HepG2 (cell line): ENCODE data around the gene SLC36A3. TPM values are rescaled to one million over a fixed set of nuclear protein-coding genes. Genes with fewer than 3 reads are reported as not detected.

ENCODE experiments used
- ATAC-seq: fragments of 200-7000 bp; cut with Tn5 transposase; 3 replicates; pipeline ENCODE4 v1.9.1; 2020; ENCODE audit warnings: mild to moderate bottlenecking, moderate library complexity
- BruUV-seq: library from RNA; stranded (reverse); fragments of 400-500 nt; replicated peaks from 2 replicates; lab custom pipeline; 2021; lab: Mats Ljungman, UMichigan
- CTCF ChIA-PET: fragments of 300-600 bp; formaldehyde crosslinking; extraction: SDS; loops from one replicate; lab custom pipeline; 2021; ENCODE audit warnings: low total read pairs, inconsistent platforms, low intra/inter-chr PET ratio; lab: Yijun Ruan, JAX
- POLR2A ChIA-PET: fragments of 350-600 bp; sonication (Branson Sonifier 250); formaldehyde crosslinking; loops from one replicate; lab custom pipeline; 2020; ENCODE audit warnings: antibody characterized with exemption, inconsistent platforms; lab: Yijun Ruan, JAX
- DNase-seq: peaks from one replicate; pipeline ENCODE4 v3.0.0-alpha.2; 2015; ENCODE audit warnings: low spot score
- FAIRE-seq: peaks from 3 replicates; lab custom pipeline; 2011; peaks lifted over from hg19 to GRCh38; lab: Jason Lieb, UNC
- H2AFZ ChIP-seq: one replicate; pipeline ENCODE4 v1.6.1; 2011; ENCODE audit warnings: low read length, inconsistent platforms
- H3K27ac ChIP-seq: fragments of 300-600 bp; 3 replicates; pipeline ENCODE4 v1.8.0; 2011; ENCODE audit warnings: mixed run types, mild to moderate bottlenecking, mixed read lengths, low read length, inconsistent platforms; ENCODE audit not compliant: insufficient read depth; ENCODE audit errors: extremely low read length
- H3K27me3 ChIP-seq, 2 experiments: fragments of 200-600 bp in 1 of 2; 2 replicates in 1 of 2; 3 replicates in 1 of 2; pipeline versions ENCODE4 v1.6.0 to v1.8.0; 2011; ENCODE audit warnings: low read length in 2 of 2, mild to moderate bottlenecking in 2 of 2, moderate library complexity in 2 of 2, inconsistent platforms in 1 of 2; ENCODE audit not compliant: insufficient read depth in 2 of 2, control insufficient read depth in 1 of 2
- H3K36me3 ChIP-seq, 2 experiments: fragments of 200-600 bp in 1 of 2; replicated peaks in 1 of 2; 2 replicates in 1 of 2; 3 replicates in 1 of 2; pipeline versions ENCODE4 v1.5.1 to v1.8.0; 2011; ENCODE audit warnings: low read length in 2 of 2, inconsistent platforms in 1 of 2; ENCODE audit not compliant: insufficient read depth in 2 of 2, control insufficient read depth in 1 of 2
- H3K4me1 ChIP-seq: 2 replicates; pipeline ENCODE4 v1.5.1; 2012; ENCODE audit warnings: low read length, inconsistent platforms; ENCODE audit not compliant: insufficient read depth
- H3K4me2 ChIP-seq: 2 replicates; pipeline ENCODE4 v1.6.0; 2011; ENCODE audit warnings: low read depth, low read length, inconsistent platforms
- H3K4me3 ChIP-seq, 3 experiments: fragments of 200-600 bp in 1 of 3; sonication (generic), shearing (Covaris generic) in 1 of 3; replicated peaks in 1 of 3; 2 replicates each; pipeline ENCODE4 v1.5.1; 2011 to 2016; ENCODE audit warnings: low read length in 3 of 3, inconsistent platforms in 2 of 3, low read depth in 2 of 3, mild to moderate bottlenecking in 2 of 3, control low read depth in 1 of 3, mixed read lengths in 1 of 3; ENCODE audit not compliant: insufficient read depth in 1 of 3
- H3K79me2 ChIP-seq: one replicate; pipeline ENCODE4 v1.6.1; 2011; ENCODE audit warnings: low read length, inconsistent platforms; ENCODE audit not compliant: insufficient read depth
- H3K9ac ChIP-seq: 2 replicates; pipeline ENCODE4 v1.6.0; 2011; ENCODE audit warnings: mild to moderate bottlenecking, low read depth, low read length, inconsistent platforms; ENCODE audit not compliant: insufficient read depth
- H3K9me3 ChIP-seq: 2 replicates; pipeline ENCODE4 v1.5.1; 2012; ENCODE audit warnings: mild to moderate bottlenecking, low read length
- H4K20me1 ChIP-seq: 2 replicates; pipeline ENCODE4 v1.6.0; 2011; ENCODE audit warnings: inconsistent platforms, mild to moderate bottlenecking, low read length, moderate library complexity; ENCODE audit not compliant: insufficient read depth
- AGO1 ChIP-seq: fragments of 200-400 bp; formaldehyde crosslinking; IDR thresholded peaks from 2 replicates; pipeline ENCODE4 v1.6.1; 2017; ENCODE audit warnings: mild to moderate bottlenecking, low read depth, low read length, moderate library complexity; ENCODE audit not compliant: poor library complexity, severe bottlenecking
- FIP1L1 ChIP-seq: fragments of 200-400 bp; formaldehyde crosslinking; IDR thresholded peaks from 2 replicates; pipeline ENCODE4 v1.6.1; 2018; ENCODE audit warnings: low read depth, mild to moderate bottlenecking, low read length, moderate library complexity, borderline replicate concordance; ENCODE audit not compliant: insufficient read depth
- FOXJ3 ChIP-seq: sonication (generic); formaldehyde crosslinking; IDR thresholded peaks from 2 replicates; pipeline ENCODE4 v1.4.0; 2020; ENCODE audit warnings: missing genetic modification reagents, mild to moderate bottlenecking, borderline replicate concordance
- GLMP ChIP-seq: sonication (generic); formaldehyde crosslinking; IDR thresholded peaks from 2 replicates; pipeline ENCODE4 v1.9.0; 2021; ENCODE audit warnings: missing genetic modification reagents, mild to moderate bottlenecking, borderline replicate concordance
- GTF2F1 ChIP-seq: fragments of 150-350 bp; IDR thresholded peaks from 2 replicates; pipeline ENCODE4 v1.6.1; 2014; ENCODE audit warnings: low read length
- HOXA9 ChIP-seq: sonication (generic); formaldehyde crosslinking; IDR thresholded peaks from 2 replicates; pipeline ENCODE4 v1.8.1; 2022; ENCODE audit warnings: missing genetic modification reagents, mild to moderate bottlenecking, moderate library complexity, borderline replicate concordance
- IKZF1 ChIP-seq: fragments of 450-650 bp; IDR thresholded peaks from 2 replicates; pipeline ENCODE4 v1.7.1; 2016
- PCBP2 ChIP-seq: fragments of 200-400 bp; formaldehyde crosslinking; optimal IDR thresholded peaks from 2 replicates; pipeline ENCODE3; 2018; ENCODE audit warnings: low read length, low read depth; ENCODE audit not compliant: poor library complexity, severe bottlenecking
- PTBP1 ChIP-seq: fragments of 200-400 bp; formaldehyde crosslinking; IDR thresholded peaks from 2 replicates; pipeline ENCODE4 v1.6.1; 2018; ENCODE audit warnings: low read length, low read depth; ENCODE audit not compliant: poor library complexity, severe bottlenecking
- RELA ChIP-seq: sonication (generic); formaldehyde crosslinking; IDR thresholded peaks from 2 replicates; pipeline ENCODE4 v1.4.0; 2020; ENCODE audit warnings: missing genetic modification reagents
- RXRB ChIP-seq: IDR thresholded peaks from 2 replicates; pipeline ENCODE4 v1.6.1; 2016; ENCODE audit warnings: borderline replicate concordance, missing genetic modification reagents, missing compliant biosample characterization
- ZFAT ChIP-seq: sonication (generic); formaldehyde crosslinking; conservative IDR thresholded peaks from 2 replicates; pipeline ENCODE4 v1.8.1; 2023; ENCODE audit warnings: missing genetic modification reagents, inconsistent platforms
- ZFP36 ChIP-seq: fragments of 150-350 bp; IDR thresholded peaks from 2 replicates; pipeline ENCODE4 v1.6.1; 2018; ENCODE audit warnings: borderline replicate concordance, low read length, low read depth; ENCODE audit not compliant: partially characterized antibody
- ZNF609 ChIP-seq: sonication (generic); formaldehyde crosslinking; IDR thresholded peaks from 2 replicates; pipeline ENCODE4 v1.4.0; 2020; ENCODE audit warnings: mild to moderate bottlenecking, missing genetic modification reagents, borderline replicate concordance
- ZNF839 ChIP-seq: sonication (generic); formaldehyde crosslinking; IDR thresholded peaks from 2 replicates; pipeline ENCODE4 v1.4.0; 2020; ENCODE audit warnings: missing genetic modification reagents, mild to moderate bottlenecking, borderline replicate concordance
- ZNF841 ChIP-seq: sonication (generic); formaldehyde crosslinking; IDR thresholded peaks from 2 replicates; pipeline ENCODE4 v1.8.1; 2023; ENCODE audit warnings: missing genetic modification reagents, borderline replicate concordance
- WGBS: methylation state at CpG from one replicate; pipeline ENCODE4 v1.1.6; 2017; ENCODE audit warnings: low lambda C conversion rate; 5-methylcytosine and 5-hydroxymethylcytosine counted together
- in situ Hi-C: cut with HindIII; loops from 2 replicates; pipeline ENCODE4 v1.10.0; 2017; ENCODE audit warnings: low pct_unique_long_range_greater_than_20kb; ENCODE audit not compliant: extremely low pct_ligation_motif_present
- intact Hi-C: fragments of 100-400 bp; cut with micrococcal nuclease; formaldehyde crosslinking; loops from one replicate; pipeline ENCODE4 v1.10.0; 2022; ENCODE audit not compliant: unreplicated experiment
- polyA plus RNA-seq, 8 experiments: library from polyadenylated mRNA; depleted of rRNA in 3 of 8; stranded (reverse) in 7 of 8; unstranded in 1 of 8; fragments of >200 nt; fragmentation: Illumina TruSeq in 4 of 8; extraction: Trizol in 4 of 8; gene quantifications; 2 replicates each; pipeline versions ENCODE4 v1.2.1 to v1.2.3, GENCODE V29; 2011 to 2016; ENCODE audit warnings: low read depth in 4 of 8, missing spikeins in 1 of 8, mixed read lengths in 1 of 8; ENCODE audit not compliant: insufficient read depth in 1 of 8
- total RNA-seq, 5 experiments: library from RNA; depleted of rRNA; stranded (reverse); fragments of >200 nt; fragmentation: Illumina TruSeq; extraction: Trizol; gene quantifications; 2 replicates each; pipeline ENCODE4 v1.2.3, GENCODE V29; 2016; ENCODE audit warnings: low read depth in 1 of 5

Gene SLC36A3
- total and polyA plus RNA-seq, 2 of the 13 experiments (the other 11 are each of a cell fraction or from before 2014, with no cell fraction given): not detected

GRCh38 chr5:151283120-151283825 is 20.3 kb downstream of the SLC36A3 start:
- FAIRE-seq: no peak
- H3K9ac ChIP-seq: no peak overlapping the region
- intact Hi-C loops: no loop called here
- no peak overlapping the region for H3K4me2 ChIP-seq
- no peaks in the 10 kb centered on the region for H3K9me3 ChIP-seq
- no peaks in the 10 kb centered on the region for H3K79me2 ChIP-seq
- H3K27ac ChIP-seq: no peak overlapping the region
- 39% methylated on average over 4 of the region's 4 CpGs for WGBS
- peaks cover 0 to 4% of the 10 kb centered on the region in 2 experiments; a peak in 1 of 5 replicates for H3K27me3 ChIP-seq
- no peak for ATAC-seq
- H3K36me3 ChIP-seq: no peaks in the 10 kb centered on the region
- no peaks in the 10 kb centered on the region for H4K20me1 ChIP-seq
- no peak overlapping the region for H2AFZ ChIP-seq
- no peaks in the 10 kb centered on the region for H3K4me1 ChIP-seq
- ChIA-PET CTCF (no interaction called here), POLR2A (no interaction called here)
- in situ Hi-C loops: no loop called here
- no TSS peak for BruUV-seq
- no peak for DNase-seq
- no peak overlapping the region for H3K4me3 ChIP-seq
- TF ChIP-seq FIP1L1 (no peak), PTBP1 (no peak), AGO1 (no peak), GLMP (CRISPR knock-in tag) (no peak), IKZF1 (no peak), ZNF839 (CRISPR knock-in tag) (no peak), ZFAT (CRISPR knock-in tag) (no peak), ZFP36 (no peak), FOXJ3 (CRISPR knock-in tag) (no peak), GTF2F1 (no peak), RXRB (CRISPR knock-in tag) (no peak), ZNF609 (no peak), PCBP2 (no peak), RELA (CRISPR knock-in tag) (no peak), ZNF841 (CRISPR knock-in tag) (no peak), HOXA9 (CRISPR knock-in tag) (no peak)
